NCI-H524 treated with DMSO at 0.1 percent for 48 hours (cell line): ENCODE data around the gene CCDC40.

Experiments
- DNase-seq: peaks from one replicate; lab custom pipeline; 2025; lab: John Stamatoyannopoulos, UW

CCDC40 gene

GRCh38 chr17:80103449-80104085 lies 67.1 kb downstream of the CCDC40 start:
- DNase-seq, result no peak

GRCh38 chr17:80104321-80104955 lies 68.0 kb downstream of the CCDC40 start:
- no peak for DNase-seq

GRCh38 chr17:80104956-80105375 lies 68.5 kb downstream of the CCDC40 start:
- no peak for DNase-seq

GRCh38 chr17:80105762-80106161 lies 69.3 kb downstream of the CCDC40 start:
- no peak for DNase-seq

- no peak for DNase-seq
These were observed 69.7 kb downstream of the CCDC40 start for GRCh38 chr17:80106176-80106575.

GRCh38 chr17:80106751-80107150 lies 70.3 kb downstream of the CCDC40 start:
- DNase-seq, result no peak

- DNase-seq, result no peak
These were observed 71.0 kb downstream of the CCDC40 start for GRCh38 chr17:80107231-80108021.

GRCh38 chr17:80108036-80108971 lies 71.9 kb downstream of the CCDC40 start:
- no peak for DNase-seq

GRCh38 chr17:80109066-80109660 lies 72.7 kb downstream of the CCDC40 start:
- no peak for DNase-seq

GRCh38 chr17:80109713-80110446 lies 73.4 kb downstream of the CCDC40 start:
- DNase-seq, result no peak

- no peak for DNase-seq
These were observed 74.0 kb downstream of the CCDC40 start for GRCh38 chr17:80110447-80110812.

- DNase-seq, result no peak
These were observed 74.7 kb downstream of the CCDC40 start for GRCh38 chr17:80110927-80111701.

GRCh38 chr17:80111702-80112470 lies 75.4 kb downstream of the CCDC40 start:
- DNase-seq, result no peak

- no peak for DNase-seq
These were observed 76.1 kb downstream of the CCDC40 start for GRCh38 chr17:80112471-80113032.

GRCh38 chr17:80113033-80113484 lies 76.6 kb downstream of the CCDC40 start:
- DNase-seq, result no peak

GRCh38 chr17:80114758-80115157 lies 78.3 kb downstream of the CCDC40 start:
- no peak for DNase-seq

GRCh38 chr17:80115159-80115558 lies 78.7 kb downstream of the CCDC40 start:
- no peak for DNase-seq

- no peak for DNase-seq
These were observed 80.0 kb downstream of the CCDC40 start for GRCh38 chr17:80116276-80116920.
